PC-9 (cell line): ENCODE measurements around the gene MYH2.

ENCODE experiments used
- EZH2 ChIP-seq: fragments of 200-600 bp; sonication (generic); IDR thresholded peaks from 2 replicates; pipeline ENCODE4 v1.8.0; 2017; ENCODE audit warnings: antibody characterized with exemption, low read depth
- TF ChIP-seq, protein P1 (sequence below): fragments of 200-600 bp; sonication (generic); conservative IDR thresholded peaks from 2 replicates; pipeline ENCODE4 v1.6.1; 2017; ENCODE audit warnings: mixed run types, antibody characterized with exemption, mild to moderate bottlenecking, moderate library complexity

DNA sequence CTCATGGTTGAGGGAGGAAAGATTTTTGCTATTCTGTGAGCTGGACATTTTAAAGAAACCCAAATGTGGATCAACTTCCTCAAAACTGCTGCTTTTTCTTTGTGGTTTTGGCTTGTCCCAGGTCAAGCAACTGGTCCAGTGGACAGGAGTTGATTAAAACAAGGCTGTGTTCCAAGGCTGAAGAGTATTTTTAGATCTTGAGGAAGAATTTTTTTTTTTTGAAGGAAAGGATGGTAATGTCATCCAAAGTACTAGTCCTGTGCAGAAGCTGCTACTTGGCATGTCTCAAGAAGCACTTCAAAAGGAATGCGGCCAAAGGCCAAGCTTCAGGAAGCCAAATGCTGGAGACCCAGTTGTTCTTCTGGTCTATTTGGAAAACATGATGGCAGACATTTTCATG, 8.0 kb upstream of the MYH2 start:
- no peak for TF ChIP-seq EZH2
- TF ChIP-seq, protein P1, sequence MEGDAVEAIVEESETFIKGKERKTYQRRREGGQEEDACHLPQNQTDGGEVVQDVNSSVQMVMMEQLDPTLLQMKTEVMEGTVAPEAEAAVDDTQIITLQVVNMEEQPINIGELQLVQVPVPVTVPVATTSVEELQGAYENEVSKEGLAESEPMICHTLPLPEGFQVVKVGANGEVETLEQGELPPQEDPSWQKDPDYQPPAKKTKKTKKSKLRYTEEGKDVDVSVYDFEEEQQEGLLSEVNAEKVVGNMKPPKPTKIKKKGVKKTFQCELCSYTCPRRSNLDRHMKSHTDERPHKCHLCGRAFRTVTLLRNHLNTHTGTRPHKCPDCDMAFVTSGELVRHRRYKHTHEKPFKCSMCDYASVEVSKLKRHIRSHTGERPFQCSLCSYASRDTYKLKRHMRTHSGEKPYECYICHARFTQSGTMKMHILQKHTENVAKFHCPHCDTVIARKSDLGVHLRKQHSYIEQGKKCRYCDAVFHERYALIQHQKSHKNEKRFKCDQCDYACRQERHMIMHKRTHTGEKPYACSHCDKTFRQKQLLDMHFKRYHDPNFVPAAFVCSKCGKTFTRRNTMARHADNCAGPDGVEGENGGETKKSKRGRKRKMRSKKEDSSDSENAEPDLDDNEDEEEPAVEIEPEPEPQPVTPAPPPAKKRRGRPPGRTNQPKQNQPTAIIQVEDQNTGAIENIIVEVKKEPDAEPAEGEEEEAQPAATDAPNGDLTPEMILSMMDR = no peak
